ENCODE measurements around the gene FAM241B. TPM values are rescaled to one million over a fixed set of nuclear protein-coding genes. Genes with fewer than 3 reads are reported as not detected.

The FAM241B gene
- total RNA-seq, 1 donor from 2014 or later: 5.3 TPM

GRCh38 chr10:69641261-69641980, 11.4 kb downstream of the FAM241B start:
- TF ChIP-seq CTCF (IDR thresholded peaks at IDR 0.05; ENCODE audit: borderline replicate concordance): no peak
- intact Hi-C loops (cut with micrococcal nuclease): loop anchor here (10.0 kb wide), 1 partner anchor 273 kb away; no protein-coding TSS in a partner anchor

DNA sequence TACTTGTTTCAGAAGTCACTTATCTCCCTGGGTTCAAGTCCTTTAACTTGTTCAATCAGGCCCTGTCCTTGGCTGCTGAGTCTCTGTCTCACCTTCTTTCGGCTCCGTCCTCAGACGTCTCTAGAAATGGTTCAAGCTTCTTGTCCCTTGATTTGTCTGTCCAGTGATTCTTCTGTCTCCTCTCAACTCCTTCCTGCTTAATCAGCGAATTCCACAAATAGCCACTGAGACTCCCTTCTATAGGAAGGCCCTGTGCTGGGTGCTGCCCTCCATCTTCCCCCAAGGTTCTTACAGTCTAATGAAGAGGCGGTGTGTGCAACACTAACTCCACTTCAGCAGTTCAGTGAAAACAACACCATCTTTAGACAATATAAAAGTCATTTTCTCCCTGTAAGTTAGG, 12.7 kb downstream of the FAM241B start:
- intact Hi-C loops (cut with micrococcal nuclease): loop anchor here (10.0 kb wide), 1 partner anchor 272 kb away; no protein-coding TSS in a partner anchor
- H3K9me3 ChIP-seq (replicated peaks): no peaks in the 10 kb centered on the region
- no peak for TF ChIP-seq CTCF (IDR thresholded peaks at IDR 0.05; ENCODE audit: borderline replicate concordance)
- DNase-seq: no peak
- H3K4me3 ChIP-seq: no peak overlapping the region
- H3K4me1 ChIP-seq: no peaks in the 10 kb centered on the region
- H3K36me3 ChIP-seq: no peaks in the 10 kb centered on the region
- peaks cover 51% of the 10 kb centered on the region for H3K27me3 ChIP-seq (ENCODE audit: low read depth)
- H3K27ac ChIP-seq (replicated peaks): no peak overlapping the region

More at GRCh38 chr10:69641261-69641980, 11.4 kb downstream of the FAM241B start:
- Histone ChIP-seq H3K4me1 (no peaks in the 10 kb centered on the region), H3K4me3 (no peak overlapping the region), H3K27me3 (ENCODE audit: low read depth) (peaks cover 51% of the 10 kb centered on the region), H3K36me3 (no peaks in the 10 kb centered on the region), H3K27ac (replicated peaks) (no peak overlapping the region), H3K9me3 (replicated peaks) (no peaks in the 10 kb centered on the region)
- no peak for DNase-seq

DNA sequence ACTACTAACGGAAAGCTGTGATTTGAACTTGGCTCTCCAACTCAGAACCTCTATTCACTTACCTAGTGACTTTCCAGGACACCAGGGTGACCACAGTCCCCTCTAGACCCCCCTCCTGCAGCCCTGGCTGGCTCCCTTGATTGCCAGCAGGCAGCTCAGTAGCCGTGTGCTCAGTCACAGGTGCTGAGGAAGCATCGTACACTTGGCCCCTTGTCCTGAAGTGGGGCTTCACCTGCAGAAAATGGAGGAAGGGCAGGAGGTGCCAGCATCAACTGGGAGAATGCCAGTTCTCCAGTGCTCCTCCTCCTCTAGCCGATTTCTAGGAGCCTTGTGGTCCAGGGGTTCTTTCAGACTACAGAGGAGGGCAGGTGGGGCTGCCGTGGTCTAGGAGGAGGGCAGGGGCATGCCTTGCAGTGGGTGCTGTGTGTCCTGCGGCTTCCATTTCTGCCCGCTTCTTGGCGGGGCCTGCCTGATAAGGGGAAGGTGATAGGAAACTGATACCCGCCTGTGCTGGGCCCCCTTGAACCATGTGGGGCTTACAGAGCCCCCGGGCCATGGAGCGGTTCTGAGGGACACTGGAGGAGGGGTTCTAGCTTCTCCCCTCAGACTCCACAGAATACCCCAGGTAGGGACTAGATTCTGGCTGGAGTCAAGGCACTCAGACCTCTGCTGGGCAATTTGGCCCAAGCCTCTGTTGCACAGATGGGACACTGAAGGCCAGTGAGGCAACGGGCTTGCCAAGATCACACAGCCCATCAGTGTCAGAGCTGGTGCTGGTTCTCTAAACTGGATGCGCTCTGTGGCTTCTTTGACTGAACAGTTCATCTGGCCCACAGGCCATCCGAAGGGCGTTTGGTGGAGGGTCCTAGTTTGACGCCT, 14.0 kb downstream of the FAM241B start:
- peaks cover 51% of the 10 kb centered on the region for H3K27me3 ChIP-seq (ENCODE audit: low read depth)
- intact Hi-C loops (cut with micrococcal nuclease): loop anchor here (10.0 kb wide), 1 partner anchor 271 kb away; no protein-coding TSS in a partner anchor
- no peaks in the 10 kb centered on the region for H3K4me1 ChIP-seq
- no peaks in the 10 kb centered on the region for H3K9me3 ChIP-seq (replicated peaks)
- DNase-seq: no peak
- no peak overlapping the region for H3K27ac ChIP-seq (replicated peaks)
- H3K36me3 ChIP-seq: no peaks in the 10 kb centered on the region
- H3K4me3 ChIP-seq: no peak overlapping the region
- TF ChIP-seq CTCF (IDR thresholded peaks at IDR 0.05; ENCODE audit: borderline replicate concordance): no peak

GRCh38 chr10:69644658-69645295, 14.7 kb downstream of the FAM241B start:
- peak; percentile 83 for TF ChIP-seq CTCF (IDR thresholded peaks at IDR 0.05; ENCODE audit: borderline replicate concordance)
- DNase-seq: peak; percentile 40

More at GRCh38 chr10:69644658-69645295, 14.7 kb downstream of the FAM241B start:
- H3K27ac ChIP-seq (replicated peaks): no peak overlapping the region
- H3K27me3 ChIP-seq (ENCODE audit: low read depth): peaks cover 47% of the 10 kb centered on the region
- no peaks in the 10 kb centered on the region for H3K4me1 ChIP-seq
- H3K4me3 ChIP-seq: no peak overlapping the region
- intact Hi-C loops (cut with micrococcal nuclease): loop anchor here (10.0 kb wide), 1 partner anchor 270 kb away; no protein-coding TSS in a partner anchor
- no peaks in the 10 kb centered on the region for H3K36me3 ChIP-seq
- H3K9me3 ChIP-seq (replicated peaks): no peaks in the 10 kb centered on the region

Data from left ventricle myocardium inferior (tissue), 1 donor.